ENCODE results near the gene CDKN2AIP.

GRCh38 chr4:183411291-183411861 is 33.1 kb upstream of the CDKN2AIP start:
- TF ChIP-seq CTCF (IDR thresholded peaks at IDR 0.05) (no peak), POLR2A (IDR thresholded peaks at IDR 0.05) (no peak)

Measured in adrenal gland (tissue), 5 donors.